Liver (tissue), 9 donors: ENCODE measurements around the gene NXN. TPM values are rescaled to one million over a fixed set of nuclear protein-coding genes. Genes with fewer than 3 reads are reported as not detected.

ENCODE experiments used
- DNase-seq: peaks from one replicate; pipeline ENCODE4 v3.0.0-alpha.2; 2017; ENCODE audit warnings: low spot score
- H3K27ac ChIP-seq, 2 donors: one replicate each; pipeline ENCODE4 v1.7.0; 2013; ENCODE audit warnings: inconsistent platforms in 2 of 2, low read length in 2 of 2, control low read depth in 1 of 2, low read depth in 1 of 2, mild to moderate bottlenecking in 1 of 2
- H3K27me3 ChIP-seq, 4 donors: one replicate each; pipeline versions ENCODE4 v1.6.1 to v1.7.0; 2013; ENCODE audit warnings: low read length in 3 of 4, inconsistent platforms in 1 of 4, mild to moderate bottlenecking in 1 of 4, moderate library complexity in 1 of 4; ENCODE audit not compliant: control insufficient read depth in 4 of 4, insufficient read depth in 4 of 4
- H3K36me3 ChIP-seq, 4 donors: one replicate each; pipeline versions ENCODE4 v1.6.1 to v1.7.0; 2013; ENCODE audit warnings: low read length in 3 of 4, mild to moderate bottlenecking in 3 of 4, low read depth in 1 of 4, moderate library complexity in 1 of 4; ENCODE audit not compliant: control insufficient read depth in 4 of 4, insufficient read depth in 3 of 4
- H3K4me1 ChIP-seq, 4 donors: one replicate each; pipeline versions ENCODE4 v1.6.1 to v1.7.0; 2013; ENCODE audit warnings: low read length in 3 of 4, mild to moderate bottlenecking in 3 of 4, moderate library complexity in 1 of 4; ENCODE audit not compliant: control insufficient read depth in 4 of 4, insufficient read depth in 4 of 4
- H3K4me3 ChIP-seq, 3 donors: one replicate each; pipeline versions ENCODE4 v1.6.1 to v1.7.0; 2013; ENCODE audit warnings: low read length in 3 of 3, control low read depth in 1 of 3, low read depth in 1 of 3, mild to moderate bottlenecking in 1 of 3
- H3K9ac ChIP-seq, 2 donors: one replicate each; pipeline ENCODE4 v1.7.0; 2013; ENCODE audit warnings: low read length in 2 of 2, mild to moderate bottlenecking in 2 of 2, moderate library complexity in 2 of 2, control low read depth in 1 of 2, low read depth in 1 of 2
- H3K9me3 ChIP-seq, 4 donors: one replicate each; pipeline versions ENCODE4 v1.6.1 to v1.7.0; 2013; ENCODE audit warnings: low read length in 3 of 4; ENCODE audit not compliant: control insufficient read depth in 4 of 4
- ATF3 ChIP-seq: IDR thresholded peaks from 2 replicates; pipeline ENCODE4 v1.6.1; 2016; ENCODE audit warnings: antibody characterized with exemption
- CTCF ChIP-seq: fragments of 150-350 bp; IDR thresholded peaks from 2 replicates; pipeline ENCODE4 v1.5.1; 2017; ENCODE audit warnings: improper control_type of control experiment, low read depth, low read length; ENCODE audit not compliant: missing input control
- EGR1 ChIP-seq, 2 donors: IDR thresholded peaks; 2 replicates each; pipeline ENCODE4 v1.6.1; 2016 to 2018; ENCODE audit warnings: antibody characterized with exemption in 2 of 2, low read depth in 2 of 2
- FOXA1 ChIP-seq: IDR thresholded peaks from 2 replicates; pipeline ENCODE4 v1.6.1; 2016; ENCODE audit warnings: antibody characterized with exemption
- FOXA2 ChIP-seq: IDR thresholded peaks from 2 replicates; pipeline ENCODE4 v1.6.1; 2016; ENCODE audit warnings: antibody characterized with exemption
- GABPA ChIP-seq, 2 donors: IDR thresholded peaks in 1 of 2; conservative IDR thresholded peaks in 1 of 2; 2 replicates each; pipeline ENCODE4 v1.6.1; 2016; ENCODE audit warnings: antibody characterized with exemption in 2 of 2, mild to moderate bottlenecking in 1 of 2, moderate library complexity in 1 of 2
- HNF4A ChIP-seq, 2 donors: conservative IDR thresholded peaks; 2 replicates each; pipeline ENCODE4 v1.6.1; 2016; ENCODE audit warnings: antibody characterized with exemption in 2 of 2, mild to moderate bottlenecking in 2 of 2
- HNF4G ChIP-seq: IDR thresholded peaks from 2 replicates; pipeline ENCODE4 v1.6.1; 2016; ENCODE audit warnings: antibody characterized with exemption
- JUND ChIP-seq, 2 donors: IDR thresholded peaks; 2 replicates each; pipeline ENCODE4 v1.6.1; 2016; ENCODE audit warnings: antibody characterized with exemption in 2 of 2
- MAX ChIP-seq: IDR thresholded peaks from 2 replicates; pipeline ENCODE4 v1.6.1; 2016; ENCODE audit warnings: antibody characterized with exemption
- NR2F2 ChIP-seq: IDR thresholded peaks from 2 replicates; pipeline ENCODE4 v1.6.1; 2016; ENCODE audit warnings: antibody characterized with exemption
- RAD21 ChIP-seq, 2 donors: IDR thresholded peaks; 2 replicates each; pipeline ENCODE4 v1.6.1; 2016; ENCODE audit warnings: antibody characterized with exemption in 2 of 2, mild to moderate bottlenecking in 2 of 2
- REST ChIP-seq: IDR thresholded peaks from 2 replicates; pipeline ENCODE4 v1.6.1; 2016; ENCODE audit warnings: antibody characterized with exemption, mild to moderate bottlenecking
- RXRA ChIP-seq, 2 donors: IDR thresholded peaks; 2 replicates each; pipeline ENCODE4 v1.6.1; 2017 to 2018; ENCODE audit warnings: antibody characterized with exemption in 2 of 2, mild to moderate bottlenecking in 1 of 2
- SP1 ChIP-seq: IDR thresholded peaks from 2 replicates; pipeline ENCODE4 v1.6.1; 2018; ENCODE audit warnings: antibody characterized with exemption, mild to moderate bottlenecking
- TAF1 ChIP-seq: conservative IDR thresholded peaks from 2 replicates; pipeline ENCODE4 v1.6.1; 2016; ENCODE audit warnings: antibody characterized with exemption, mild to moderate bottlenecking
- YY1 ChIP-seq: IDR thresholded peaks from 2 replicates; pipeline ENCODE4 v1.6.1; 2016; ENCODE audit warnings: antibody characterized with exemption, mild to moderate bottlenecking
- ZBTB33 ChIP-seq: IDR thresholded peaks from 2 replicates; pipeline ENCODE4 v1.6.1; 2016; ENCODE audit warnings: antibody characterized with exemption
- WGBS: extraction: QIAGEN DNeasy Blood & Tissue Kit; methylation state at CpG from one replicate; pipeline ENCODE4 v1.1.7; 2013; 5-methylcytosine and 5-hydroxymethylcytosine counted together
- polyA plus RNA-seq, 2 donors: library from polyadenylated mRNA; stranded (reverse) in 1 of 2; unstranded in 1 of 2; fragments of 200-250 nt in 1 of 2; fragments of >200 nt in 1 of 2; fragmentation: Nextera tagmentation in 1 of 2; extraction: Ambion mirVana in 1 of 2; gene quantifications; one replicate each; pipeline versions ENCODE4 v1.2.1 to v1.2.3, GENCODE V29; 2013 to 2015
- total RNA-seq, 2 donors: library from RNA; depleted of rRNA; stranded (reverse); fragments of >200 nt; gene quantifications; one replicate each; pipeline ENCODE4 v1.2.3, GENCODE V29; 2014
- donor health status: healthy.
- donor health status: healthy.
- donor health status: healthy.
- donor health status: healthy.
- donor health status: healthy.

Gene NXN
- total and polyA plus RNA-seq, 4 donors, result 2.3 to 4.5 (median 3.3) TPM

- H3K9ac ChIP-seq, result no peak overlapping the region
- WGBS, result 85% methylated on average over 11 of the region's 11 CpGs
Observed at GRCh38 chr17:935485-935884, 44.1 kb downstream of the NXN start.

GRCh38 chr17:933312-934073, 46.1 kb downstream of the NXN start:
- H3K27ac ChIP-seq, result no peak overlapping the region

More at GRCh38 chr17:935485-935884, 44.1 kb downstream of the NXN start:
- TF ChIP-seq EGR1 (IDR thresholded peaks at IDR 0.05; ENCODE audit: low read depth in 2 of 2) (no peak), TAF1 (no peak), FOXA2 (no peak), MAX (no peak), CTCF (no peak), RXRA (IDR thresholded peaks at IDR 0.05) (no peak), YY1 (no peak), HNF4G (no peak), SP1 (no peak), JUND (IDR thresholded peaks at IDR 0.05) (no peak), NR2F2 (no peak), RAD21 (IDR thresholded peaks at IDR 0.05) (no peak), ATF3 (no peak), GABPA (IDR thresholded peaks at IDR 0.05 in 1 of 2, conservative IDR thresholded peaks at IDR 0.05 in 1 of 2) (no peak)
- H3K9me3 ChIP-seq, result no peaks in the 10 kb centered on the region
- no peaks in the 10 kb centered on the region for H3K27me3 ChIP-seq
- H3K4me1 ChIP-seq, result peaks cover 0 to 4% (median under 1%) of the 10 kb centered on the region in 4 donors
- no peak for DNase-seq
- no peak overlapping the region for H3K4me3 ChIP-seq
- H3K27ac ChIP-seq, result no peak overlapping the region
- H3K36me3 ChIP-seq, result no peaks in the 10 kb centered on the region

GRCh38 chr17:930258-930657, 49.3 kb downstream of the NXN start:
- Histone ChIP-seq H3K9me3 (no peaks in the 10 kb centered on the region), H3K4me3 (no peak overlapping the region), H3K9ac (no peak overlapping the region), H3K27ac (no peak overlapping the region), H3K27me3 (no peaks in the 10 kb centered on the region), H3K36me3 (no peaks in the 10 kb centered on the region), H3K4me1 (peaks cover 0 to 5% (median 2%) of the 10 kb centered on the region in 4 donors)
- no peak for TF ChIP-seq ZBTB33
- TF ChIP-seq FOXA1, result peak; percentile 17
- TF ChIP-seq GABPA (IDR thresholded peaks at IDR 0.05 in 1 of 2, conservative IDR thresholded peaks at IDR 0.05 in 1 of 2), result no peak
- no peak for TF ChIP-seq REST
- no peak for TF ChIP-seq SP1
- no peak for TF ChIP-seq NR2F2
- peak; percentile 71 for TF ChIP-seq FOXA2
- no peak for TF ChIP-seq YY1
- TF ChIP-seq JUND (IDR thresholded peaks at IDR 0.05), result no peak
- peak in 1 of 2 donors; percentile 13 for TF ChIP-seq RXRA (IDR thresholded peaks at IDR 0.05)
- no peak for TF ChIP-seq ATF3
- no peak for TF ChIP-seq HNF4G
- TF ChIP-seq HNF4A (conservative IDR thresholded peaks at IDR 0.05), result peak in 1 of 2 donors; percentile 9
- WGBS, result 49% methylated on average over 9 of the region's 9 CpGs
- DNase-seq, result no peak

More at GRCh38 chr17:933312-934073, 46.1 kb downstream of the NXN start:
- Histone ChIP-seq H3K4me1 (peaks cover 0 to 5% (median 2%) of the 10 kb centered on the region in 4 donors), H3K9ac (no peak overlapping the region), H3K27me3 (no peaks in the 10 kb centered on the region), H3K9me3 (no peaks in the 10 kb centered on the region), H3K4me3 (no peak overlapping the region), H3K36me3 (no peaks in the 10 kb centered on the region)
- TF ChIP-seq FOXA2, result no peak
- peak; percentile 13 for TF ChIP-seq NR2F2
- no peak for TF ChIP-seq FOXA1
- no peak for DNase-seq
- WGBS, result 69% methylated on average over 15 of the region's 15 CpGs
